HepG2 (cell line): ENCODE data around the gene NACC2. TPM values are rescaled to one million over a fixed set of nuclear protein-coding genes. Genes with fewer than 3 reads are reported as not detected.

Experiments
- ATAC-seq: fragments of 200-7000 bp; cut with Tn5 transposase; 3 replicates; pipeline ENCODE4 v1.9.1; 2020; ENCODE audit warnings: mild to moderate bottlenecking, moderate library complexity
- BruUV-seq: library from RNA; stranded (reverse); fragments of 400-500 nt; replicated peaks from 2 replicates; lab custom pipeline; 2021; lab: Mats Ljungman, UMichigan
- CTCF ChIA-PET: fragments of 300-600 bp; formaldehyde crosslinking; extraction: SDS; loops from one replicate; lab custom pipeline; 2021; ENCODE audit warnings: low total read pairs, inconsistent platforms, low intra/inter-chr PET ratio; lab: Yijun Ruan, JAX
- POLR2A ChIA-PET: fragments of 350-600 bp; sonication (Branson Sonifier 250); formaldehyde crosslinking; loops from one replicate; lab custom pipeline; 2020; ENCODE audit warnings: antibody characterized with exemption, inconsistent platforms; lab: Yijun Ruan, JAX
- DNase-seq: peaks from one replicate; pipeline ENCODE4 v3.0.0-alpha.2; 2015; ENCODE audit warnings: low spot score
- FAIRE-seq: peaks from 3 replicates; lab custom pipeline; 2011; peaks lifted over from hg19 to GRCh38; lab: Jason Lieb, UNC
- H2AFZ ChIP-seq: one replicate; pipeline ENCODE4 v1.6.1; 2011; ENCODE audit warnings: low read length, inconsistent platforms
- H3K27ac ChIP-seq: fragments of 300-600 bp; 3 replicates; pipeline ENCODE4 v1.8.0; 2011; ENCODE audit warnings: mixed run types, mild to moderate bottlenecking, mixed read lengths, low read length, inconsistent platforms; ENCODE audit not compliant: insufficient read depth; ENCODE audit errors: extremely low read length
- H3K27me3 ChIP-seq, 2 experiments: fragments of 200-600 bp in 1 of 2; 2 replicates in 1 of 2; 3 replicates in 1 of 2; pipeline versions ENCODE4 v1.6.0 to v1.8.0; 2011; ENCODE audit warnings: low read length in 2 of 2, mild to moderate bottlenecking in 2 of 2, moderate library complexity in 2 of 2, inconsistent platforms in 1 of 2; ENCODE audit not compliant: insufficient read depth in 2 of 2, control insufficient read depth in 1 of 2
- H3K36me3 ChIP-seq, 2 experiments: fragments of 200-600 bp in 1 of 2; replicated peaks in 1 of 2; 2 replicates in 1 of 2; 3 replicates in 1 of 2; pipeline versions ENCODE4 v1.5.1 to v1.8.0; 2011; ENCODE audit warnings: low read length in 2 of 2, inconsistent platforms in 1 of 2; ENCODE audit not compliant: insufficient read depth in 2 of 2, control insufficient read depth in 1 of 2
- H3K4me1 ChIP-seq: 2 replicates; pipeline ENCODE4 v1.5.1; 2012; ENCODE audit warnings: low read length, inconsistent platforms; ENCODE audit not compliant: insufficient read depth
- H3K4me2 ChIP-seq: 2 replicates; pipeline ENCODE4 v1.6.0; 2011; ENCODE audit warnings: low read depth, low read length, inconsistent platforms
- H3K4me3 ChIP-seq, 3 experiments: fragments of 200-600 bp in 1 of 3; sonication (generic), shearing (Covaris generic) in 1 of 3; replicated peaks in 1 of 3; 2 replicates each; pipeline ENCODE4 v1.5.1; 2011 to 2016; ENCODE audit warnings: low read length in 3 of 3, inconsistent platforms in 2 of 3, low read depth in 2 of 3, mild to moderate bottlenecking in 2 of 3, control low read depth in 1 of 3, mixed read lengths in 1 of 3; ENCODE audit not compliant: insufficient read depth in 1 of 3
- H3K79me2 ChIP-seq: one replicate; pipeline ENCODE4 v1.6.1; 2011; ENCODE audit warnings: low read length, inconsistent platforms; ENCODE audit not compliant: insufficient read depth
- H3K9ac ChIP-seq: 2 replicates; pipeline ENCODE4 v1.6.0; 2011; ENCODE audit warnings: mild to moderate bottlenecking, low read depth, low read length, inconsistent platforms; ENCODE audit not compliant: insufficient read depth
- H3K9me3 ChIP-seq: 2 replicates; pipeline ENCODE4 v1.5.1; 2012; ENCODE audit warnings: mild to moderate bottlenecking, low read length
- H4K20me1 ChIP-seq: 2 replicates; pipeline ENCODE4 v1.6.0; 2011; ENCODE audit warnings: inconsistent platforms, mild to moderate bottlenecking, low read length, moderate library complexity; ENCODE audit not compliant: insufficient read depth
- ATF7 ChIP-seq, 2 experiments: fragments of 450-650 bp in 1 of 2; sonication (generic) in 1 of 2; formaldehyde crosslinking in 1 of 2; IDR thresholded peaks; 2 replicates each; pipeline versions ENCODE4 v1.4.0 to v1.6.1; 2016 to 2020; ENCODE audit warnings: antibody characterized with exemption in 1 of 2, mild to moderate bottlenecking in 1 of 2, missing genetic modification reagents in 1 of 2
- CENPX ChIP-seq: sonication (generic); formaldehyde crosslinking; IDR thresholded peaks from 2 replicates; pipeline ENCODE4 v1.9.0; 2021; ENCODE audit warnings: mild to moderate bottlenecking, missing genetic modification reagents, moderate library complexity
- HMG20A ChIP-seq: IDR thresholded peaks from 2 replicates; pipeline ENCODE4 v1.6.1; 2016; ENCODE audit warnings: borderline replicate concordance
- IRF2 ChIP-seq: IDR thresholded peaks from 2 replicates; pipeline ENCODE4 v1.6.1; 2018; ENCODE audit warnings: missing genetic modification reagents, missing compliant biosample characterization
- KDM4B ChIP-seq: sonication (generic); formaldehyde crosslinking; IDR thresholded peaks from 2 replicates; pipeline ENCODE4 v1.4.0; 2020; ENCODE audit warnings: missing genetic modification reagents
- MXI1 ChIP-seq: IDR thresholded peaks from 3 replicates; pipeline ENCODE4 v1.6.1; 2012; ENCODE audit warnings: low read depth, low read length, inconsistent platforms, borderline replicate concordance
- NBN ChIP-seq: fragments of 450-650 bp; conservative IDR thresholded peaks from 2 replicates; pipeline ENCODE4 v1.6.1; 2017
- RELA ChIP-seq: sonication (generic); formaldehyde crosslinking; IDR thresholded peaks from 2 replicates; pipeline ENCODE4 v1.4.0; 2020; ENCODE audit warnings: missing genetic modification reagents
- RXRA ChIP-seq: sonication (generic); formaldehyde crosslinking; IDR thresholded peaks from 2 replicates; pipeline ENCODE4 v1.5.1; 2020; ENCODE audit warnings: missing genetic modification reagents
- ZNF274 ChIP-seq: sonication (generic); formaldehyde crosslinking; IDR thresholded peaks from 2 replicates; pipeline ENCODE4 v1.5.1; 2020; ENCODE audit warnings: mild to moderate bottlenecking, missing genetic modification reagents
- ZNF550 ChIP-seq: sonication (generic); formaldehyde crosslinking; IDR thresholded peaks from 2 replicates; pipeline ENCODE4 v1.4.0; 2020; ENCODE audit warnings: mild to moderate bottlenecking, missing genetic modification reagents, borderline replicate concordance
- ZNF564 ChIP-seq: sonication (generic); formaldehyde crosslinking; IDR thresholded peaks from 2 replicates; pipeline ENCODE4 v1.8.1; 2023; ENCODE audit warnings: mild to moderate bottlenecking, missing genetic modification reagents
- ZNF605 ChIP-seq: sonication (generic); formaldehyde crosslinking; IDR thresholded peaks from 2 replicates; pipeline ENCODE4 v1.8.0; 2022; ENCODE audit warnings: mild to moderate bottlenecking, missing genetic modification reagents
- WGBS: methylation state at CpG from one replicate; pipeline ENCODE4 v1.1.6; 2017; ENCODE audit warnings: low lambda C conversion rate; 5-methylcytosine and 5-hydroxymethylcytosine counted together
- in situ Hi-C: cut with HindIII; loops from 2 replicates; pipeline ENCODE4 v1.10.0; 2017; ENCODE audit warnings: low pct_unique_long_range_greater_than_20kb; ENCODE audit not compliant: extremely low pct_ligation_motif_present
- intact Hi-C: fragments of 100-400 bp; cut with micrococcal nuclease; formaldehyde crosslinking; loops from one replicate; pipeline ENCODE4 v1.10.0; 2022; ENCODE audit not compliant: unreplicated experiment
- polyA plus RNA-seq, 8 experiments: library from polyadenylated mRNA; depleted of rRNA in 3 of 8; stranded (reverse) in 7 of 8; unstranded in 1 of 8; fragments of >200 nt; fragmentation: Illumina TruSeq in 4 of 8; extraction: Trizol in 4 of 8; gene quantifications; 2 replicates each; pipeline versions ENCODE4 v1.2.1 to v1.2.3, GENCODE V29; 2011 to 2016; ENCODE audit warnings: low read depth in 4 of 8, missing spikeins in 1 of 8, mixed read lengths in 1 of 8; ENCODE audit not compliant: insufficient read depth in 1 of 8
- total RNA-seq, 5 experiments: library from RNA; depleted of rRNA; stranded (reverse); fragments of >200 nt; fragmentation: Illumina TruSeq; extraction: Trizol; gene quantifications; 2 replicates each; pipeline ENCODE4 v1.2.3, GENCODE V29; 2016; ENCODE audit warnings: low read depth in 1 of 5
- TF ChIP-seq, protein P1 (sequence below): sonication (generic); formaldehyde crosslinking; IDR thresholded peaks from 2 replicates; pipeline ENCODE4 v1.9.0; 2021; ENCODE audit warnings: missing genetic modification reagents, mild to moderate bottlenecking, borderline replicate concordance
- TF ChIP-seq, protein P2 (sequence below): sonication (generic); formaldehyde crosslinking; IDR thresholded peaks from 2 replicates; pipeline ENCODE4 v1.5.0; 2020; ENCODE audit warnings: mild to moderate bottlenecking, missing genetic modification reagents, borderline replicate concordance
- TF ChIP-seq, protein P3 (sequence below): sonication (generic); formaldehyde crosslinking; IDR thresholded peaks from 2 replicates; pipeline ENCODE4 v1.4.0; 2020; ENCODE audit warnings: missing genetic modification reagents

The NACC2 gene
- total and polyA plus RNA-seq, 2 of the 13 experiments (the other 11 are each of a cell fraction or from before 2014, with no cell fraction given): 5.9 to 12.3 TPM

- TF ChIP-seq, protein P1, sequence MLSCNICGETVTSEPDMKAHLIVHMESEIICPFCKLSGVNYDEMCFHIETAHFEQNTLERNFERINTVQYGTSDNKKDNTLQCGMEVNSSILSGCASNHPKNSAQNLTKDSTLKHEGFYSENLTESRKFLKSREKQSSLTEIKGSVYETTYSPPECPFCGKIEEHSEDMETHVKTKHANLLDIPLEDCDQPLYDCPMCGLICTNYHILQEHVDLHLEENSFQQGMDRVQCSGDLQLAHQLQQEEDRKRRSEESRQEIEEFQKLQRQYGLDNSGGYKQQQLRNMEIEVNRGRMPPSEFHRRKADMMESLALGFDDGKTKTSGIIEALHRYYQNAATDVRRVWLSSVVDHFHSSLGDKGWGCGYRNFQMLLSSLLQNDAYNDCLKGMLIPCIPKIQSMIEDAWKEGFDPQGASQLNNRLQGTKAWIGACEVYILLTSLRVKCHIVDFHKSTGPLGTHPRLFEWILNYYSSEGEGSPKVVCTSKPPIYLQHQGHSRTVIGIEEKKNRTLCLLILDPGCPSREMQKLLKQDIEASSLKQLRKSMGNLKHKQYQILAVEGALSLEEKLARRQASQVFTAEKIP (CRISPR knock-in tag): no peak
- TF ChIP-seq ZNF274: no peak
- TF ChIP-seq ATF7 (IDR thresholded peaks at IDR 0.05): no peak
- TF ChIP-seq ATF7 (CRISPR knock-in tag; IDR thresholded peaks at IDR 0.05): no peak
- no peak for TF ChIP-seq MXI1
- no peak for TF ChIP-seq KDM4B (CRISPR knock-in tag)
- TF ChIP-seq CENPX: no peak
- TF ChIP-seq NBN: no peak
- TF ChIP-seq, protein P2, sequence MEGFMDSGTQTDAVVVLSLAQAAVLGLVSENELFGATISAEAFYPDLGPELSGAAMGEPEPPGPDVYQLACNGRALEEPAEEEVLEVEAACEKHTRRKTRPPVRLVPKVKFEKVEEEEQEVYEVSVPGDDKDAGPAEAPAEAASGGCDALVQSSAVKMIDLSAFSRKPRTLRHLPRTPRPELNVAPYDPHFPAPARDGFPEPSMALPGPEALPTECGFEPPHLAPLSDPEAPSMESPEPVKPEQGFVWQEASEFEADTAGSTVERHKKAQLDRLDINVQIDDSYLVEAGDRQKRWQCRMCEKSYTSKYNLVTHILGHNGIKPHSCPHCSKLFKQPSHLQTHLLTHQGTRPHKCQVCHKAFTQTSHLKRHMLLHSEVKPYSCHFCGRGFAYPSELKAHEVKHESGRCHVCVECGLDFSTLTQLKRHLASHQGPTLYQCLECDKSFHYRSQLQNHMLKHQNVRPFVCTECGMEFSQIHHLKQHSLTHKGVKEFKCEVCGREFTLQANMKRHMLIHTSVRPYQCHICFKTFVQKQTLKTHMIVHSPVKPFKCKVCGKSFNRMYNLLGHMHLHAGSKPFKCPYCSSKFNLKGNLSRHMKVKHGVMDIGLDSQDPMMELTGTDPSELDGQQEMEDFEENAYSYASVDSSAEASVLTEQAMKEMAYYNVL (CRISPR knock-in tag): no peak
- TF ChIP-seq ZNF605 (CRISPR knock-in tag): no peak
- TF ChIP-seq, all 625 proteins: peak for 0
Measured at GRCh38 chr9:136019681-136020060, 75.4 kb downstream of the NACC2 start (continued).

DNA sequence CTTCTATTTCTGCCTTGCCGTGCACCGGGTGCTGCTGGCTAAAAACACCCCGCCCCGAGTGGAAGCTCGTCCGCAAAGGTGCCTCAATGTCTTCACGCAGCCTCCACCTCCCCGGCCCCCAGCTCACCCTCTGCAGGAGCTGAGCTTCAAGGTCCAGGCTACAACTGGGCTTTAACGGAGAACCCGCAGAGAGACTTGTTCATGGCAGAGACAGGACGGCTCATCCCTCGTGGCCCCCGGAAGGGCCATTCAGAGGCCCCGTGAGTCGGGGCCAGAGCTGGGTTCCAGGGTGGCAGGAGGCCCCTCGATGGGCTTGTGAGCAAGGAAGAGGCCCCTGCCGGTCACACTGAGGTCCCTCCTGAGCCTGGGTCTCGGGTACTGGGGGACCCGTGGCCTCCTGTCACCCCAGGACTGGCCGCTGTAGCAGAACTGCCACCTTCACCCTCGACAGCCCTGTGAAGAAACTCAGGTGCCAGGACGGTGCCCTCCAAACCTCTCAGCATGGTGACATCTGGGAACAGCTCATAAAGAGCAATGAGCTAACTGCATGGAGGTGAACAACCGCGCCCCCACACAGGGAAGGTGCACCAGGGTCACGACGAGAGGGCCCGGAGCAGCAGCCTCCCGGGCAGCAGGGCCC lies 75.9 kb downstream of the NACC2 start:
- Histone ChIP-seq H3K9me3 (no peaks in the 10 kb centered on the region), H3K4me2 (no peak overlapping the region), H3K4me1 (peaks cover 25% of the 10 kb centered on the region), H3K9ac (no peak overlapping the region), H3K79me2 (peaks cover 17% of the 10 kb centered on the region), H3K27me3 (no peaks in the 10 kb centered on the region), H3K4me3 (no peak overlapping the region), H2AFZ (no peak overlapping the region), H4K20me1 (no peaks in the 10 kb centered on the region), H3K27ac (no peak overlapping the region), H3K36me3 (peaks cover 10 to 20% of the 10 kb centered on the region in 2 experiments; a peak in 3 of 5 replicates)
- in situ Hi-C loops: no loop called here
- ATAC-seq: no peak
- DNase-seq: no peak
- no TSS peak for BruUV-seq
- ChIA-PET CTCF (no interaction called here), POLR2A (interaction anchor here (1.7 kb wide), 1 partner anchor 25 kb away, joined by 4 read pairs; no protein-coding TSS in a partner anchor)
- FAIRE-seq: no peak
- TF ChIP-seq IRF2: no peak
- TF ChIP-seq RELA (CRISPR knock-in tag): no peak
- TF ChIP-seq ZNF550 (CRISPR knock-in tag): no peak
- no peak for TF ChIP-seq RXRA (CRISPR knock-in tag)
- TF ChIP-seq, protein P3, sequence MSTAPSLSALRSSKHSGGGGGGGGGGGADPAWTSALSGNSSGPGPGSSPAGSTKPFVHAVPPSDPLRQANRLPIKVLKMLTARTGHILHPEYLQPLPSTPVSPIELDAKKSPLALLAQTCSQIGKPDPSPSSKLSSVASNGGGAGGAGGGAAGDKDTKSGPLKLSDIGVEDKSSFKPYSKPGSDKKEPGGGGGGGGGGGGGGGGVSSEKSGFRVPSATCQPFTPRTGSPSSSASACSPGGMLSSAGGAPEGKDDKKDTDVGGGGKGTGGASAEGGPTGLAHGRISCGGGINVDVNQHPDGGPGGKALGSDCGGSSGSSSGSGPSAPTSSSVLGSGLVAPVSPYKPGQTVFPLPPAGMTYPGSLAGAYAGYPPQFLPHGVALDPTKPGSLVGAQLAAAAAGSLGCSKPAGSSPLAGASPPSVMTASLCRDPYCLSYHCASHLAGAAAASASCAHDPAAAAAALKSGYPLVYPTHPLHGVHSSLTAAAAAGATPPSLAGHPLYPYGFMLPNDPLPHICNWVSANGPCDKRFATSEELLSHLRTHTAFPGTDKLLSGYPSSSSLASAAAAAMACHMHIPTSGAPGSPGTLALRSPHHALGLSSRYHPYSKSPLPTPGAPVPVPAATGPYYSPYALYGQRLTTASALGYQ (CRISPR knock-in tag): no peak
- TF ChIP-seq ZNF564 (CRISPR knock-in tag): no peak
- TF ChIP-seq HMG20A: no peak
- intact Hi-C loops: no loop called here
- WGBS: 90% methylated on average over 16 of the region's 28 CpGs
